Breast epithelium (tissue), 4 donors: ENCODE measurements around the gene TAF10. TPM values are rescaled to one million over a fixed set of nuclear protein-coding genes. Genes with fewer than 3 reads are reported as not detected.

Experiments used
- DNase-seq, 2 donors: peaks; one replicate each; pipeline ENCODE4 v3.0.0-alpha.2; 2019; ENCODE audit warnings: low spot score in 2 of 2
- H3K27ac ChIP-seq, 2 donors: fragments of 200-600 bp; sonication (generic) in 1 of 2; one replicate each; pipeline ENCODE4 v1.5.1; 2016 to 2019; ENCODE audit warnings: mild to moderate bottlenecking in 1 of 2
- H3K27me3 ChIP-seq, 2 donors: fragments of 200-600 bp; sonication (generic) in 1 of 2; one replicate each; pipeline versions ENCODE4 v1.5.1 to v1.6.0; 2017 to 2019; ENCODE audit warnings: control low read depth in 1 of 2, mild to moderate bottlenecking in 1 of 2
- H3K36me3 ChIP-seq: fragments of 200-600 bp; one replicate; pipeline ENCODE4 v1.5.1; 2019
- H3K4me1 ChIP-seq, 2 donors: fragments of 200-600 bp; sonication (generic); one replicate each; pipeline ENCODE4 v1.5.1; 2016 to 2019; ENCODE audit warnings: control low read depth in 1 of 2
- H3K4me3 ChIP-seq, 3 donors: fragments of 200-600 bp; sonication (generic); 1 replicate in 2 of 3; 2 replicates in 1 of 3; pipeline ENCODE4 v1.5.1; 2016 to 2019; ENCODE audit warnings: mild to moderate bottlenecking in 3 of 3, moderate library complexity in 2 of 3
- H3K9me3 ChIP-seq, 2 donors: fragments of 200-600 bp; sonication (generic) in 1 of 2; one replicate each; pipeline ENCODE4 v1.5.1; 2016 to 2019; ENCODE audit warnings: control low read depth in 1 of 2
- POLR2A ChIP-seq: fragments of 450-650 bp; IDR thresholded peaks from one replicate; pipeline ENCODE4 v1.6.1; 2016; ENCODE audit warnings: antibody characterized with exemption, mild to moderate bottlenecking, moderate library complexity
- POLR2AphosphoS5 ChIP-seq, 3 donors: sonication (generic); formaldehyde crosslinking; IDR thresholded peaks; one replicate each; pipeline ENCODE4 v1.6.1; 2017; ENCODE audit warnings: antibody characterized with exemption in 3 of 3
- intact Hi-C: fragments of 100-400 bp; cut with DNase I; formaldehyde crosslinking; loops from one replicate; pipeline ENCODE4 v1.15.1; 2023; ENCODE audit warnings: low total_unique reads
- total RNA-seq, 3 donors: library from RNA; depleted of rRNA; stranded (reverse); fragments of >200 nt; gene quantifications; one replicate each; pipeline ENCODE4 v1.1.0, GENCODE V29; 2016
- TF ChIP-seq, protein P1 (sequence below), 3 donors: fragments of 450-650 bp; IDR thresholded peaks; one replicate each; pipeline ENCODE4 v1.5.1; 2016 to 2017; ENCODE audit warnings: antibody characterized with exemption in 3 of 3, mild to moderate bottlenecking in 3 of 3, moderate library complexity in 3 of 3

Gene TAF10
- total RNA-seq, 3 donors from 2014 or later = 45.4 to 82.6 (median 54.7) TPM

DNA sequence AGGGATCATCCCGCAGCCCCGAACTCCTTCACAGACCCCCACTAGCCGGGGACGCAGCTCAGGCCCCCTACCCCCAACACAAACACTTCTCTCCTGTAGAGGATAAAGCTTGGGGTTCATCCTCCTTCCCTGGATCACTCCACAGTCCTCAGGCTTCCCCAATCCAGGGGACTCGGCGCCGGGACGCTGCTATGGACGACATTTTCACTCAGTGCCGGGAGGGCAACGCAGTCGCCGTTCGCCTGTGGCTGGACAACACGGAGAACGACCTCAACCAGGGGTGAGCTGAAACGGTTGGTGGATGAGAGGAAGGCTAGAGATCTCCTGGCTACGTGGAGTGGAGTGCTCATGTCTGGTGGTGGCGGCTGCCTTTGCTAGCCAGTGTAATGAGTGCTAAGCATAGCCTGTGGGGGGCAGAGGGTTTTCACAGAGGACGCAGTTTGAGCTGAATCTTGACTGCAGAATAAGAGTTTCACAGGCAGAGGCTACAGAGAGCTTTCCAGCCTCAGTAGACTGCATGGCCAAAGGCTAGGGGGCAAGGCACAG is 7.9 kb downstream of the TAF10 start:
- Histone ChIP-seq H3K4me1 (peaks cover 6 to 36% of the 10 kb centered on the region in 2 donors), H3K36me3 (peaks cover 16% of the 10 kb centered on the region)
- no peak for DNase-seq

DNA sequence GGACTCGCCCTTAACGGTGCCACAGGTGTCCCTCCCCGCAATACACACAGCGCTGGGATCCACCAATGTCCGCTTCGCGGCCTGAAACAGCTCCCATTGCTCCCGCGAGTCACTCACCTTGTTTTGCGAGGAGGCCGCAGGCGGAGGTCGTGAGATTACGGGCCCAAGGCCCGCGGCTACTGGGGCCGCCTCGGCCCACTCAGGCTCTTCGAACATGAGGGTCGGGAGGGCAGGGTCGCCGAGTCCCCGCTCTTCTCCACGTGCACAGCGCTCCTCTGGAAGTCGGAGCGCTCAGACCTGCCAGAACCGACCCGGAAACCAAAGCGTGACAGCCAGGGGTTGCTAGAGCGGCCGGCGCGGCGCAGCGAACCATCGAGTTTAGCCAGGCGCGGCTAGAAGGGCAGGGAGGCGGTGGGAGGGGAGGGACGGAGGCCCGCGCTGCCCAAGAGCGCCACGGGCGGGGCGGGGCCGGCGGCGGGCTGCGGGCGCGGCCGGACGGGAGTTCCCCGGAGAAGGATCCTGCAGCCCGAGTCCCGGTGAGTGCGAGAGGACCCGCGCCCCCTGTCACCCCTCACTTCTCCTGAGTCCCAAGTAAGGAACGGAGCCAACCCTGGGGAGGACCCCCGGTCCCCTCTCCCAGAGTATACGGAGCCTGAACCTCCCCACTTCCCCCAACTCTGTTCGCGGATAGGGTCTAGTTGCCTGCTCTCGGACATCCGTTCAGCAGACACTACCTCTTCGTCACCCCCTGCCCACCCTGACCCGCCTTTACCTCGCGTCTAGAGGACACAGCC is 8.5 kb downstream of the TAF10 start, which contains the start of the genes ILK and RRP8:
TSS of gene ILK (plus strand) at position 488 of the 794 bp plus-strand sequence. CDS start 498 bp downstream, outside the sequence.
TSS of gene RRP8 (minus strand) at position 330 of the 794 bp plus-strand sequence. CDS start at position 216, 114 bp downstream.
- H3K27me3 ChIP-seq = no peaks in the 10 kb centered on the region
- peak; percentile 88 to 91 for DNase-seq
- TF ChIP-seq POLR2AphosphoS5 (IDR thresholded peaks at IDR 0.05) = peak; percentile 14 to 72 (median 57)
- TF ChIP-seq, protein P1, sequence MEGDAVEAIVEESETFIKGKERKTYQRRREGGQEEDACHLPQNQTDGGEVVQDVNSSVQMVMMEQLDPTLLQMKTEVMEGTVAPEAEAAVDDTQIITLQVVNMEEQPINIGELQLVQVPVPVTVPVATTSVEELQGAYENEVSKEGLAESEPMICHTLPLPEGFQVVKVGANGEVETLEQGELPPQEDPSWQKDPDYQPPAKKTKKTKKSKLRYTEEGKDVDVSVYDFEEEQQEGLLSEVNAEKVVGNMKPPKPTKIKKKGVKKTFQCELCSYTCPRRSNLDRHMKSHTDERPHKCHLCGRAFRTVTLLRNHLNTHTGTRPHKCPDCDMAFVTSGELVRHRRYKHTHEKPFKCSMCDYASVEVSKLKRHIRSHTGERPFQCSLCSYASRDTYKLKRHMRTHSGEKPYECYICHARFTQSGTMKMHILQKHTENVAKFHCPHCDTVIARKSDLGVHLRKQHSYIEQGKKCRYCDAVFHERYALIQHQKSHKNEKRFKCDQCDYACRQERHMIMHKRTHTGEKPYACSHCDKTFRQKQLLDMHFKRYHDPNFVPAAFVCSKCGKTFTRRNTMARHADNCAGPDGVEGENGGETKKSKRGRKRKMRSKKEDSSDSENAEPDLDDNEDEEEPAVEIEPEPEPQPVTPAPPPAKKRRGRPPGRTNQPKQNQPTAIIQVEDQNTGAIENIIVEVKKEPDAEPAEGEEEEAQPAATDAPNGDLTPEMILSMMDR (IDR thresholded peaks at IDR 0.05) = no peak
- H3K27ac ChIP-seq = peak within 1 kb of the TSS; percentile 92 to 96
- intact Hi-C loops = no loop called here
- H3K9me3 ChIP-seq = no peaks in the 10 kb centered on the region
- peak within 1 kb of the TSS; percentile 76 to 93 (median 92) for H3K4me3 ChIP-seq
- peaks cover 10% of the 10 kb centered on the region for H3K36me3 ChIP-seq
- H3K4me1 ChIP-seq = peaks cover 6 to 36% of the 10 kb centered on the region in 2 donors

More for the DNA sequence above, 7.9 kb downstream of the TAF10 start:
- H3K9me3 ChIP-seq = no peaks in the 10 kb centered on the region
- H3K4me3 ChIP-seq = peak overlapping the region; percentile 76 to 93 (median 92)
- H3K27ac ChIP-seq = peak overlapping the region; percentile 92 to 96
- intact Hi-C loops = no loop called here
- TF ChIP-seq, protein P1 (IDR thresholded peaks at IDR 0.05) = no peak
- no peaks in the 10 kb centered on the region for H3K27me3 ChIP-seq

GRCh38 chr11:6602096-6602940 is 9.7 kb downstream of the TAF10 start:
- Histone ChIP-seq H3K4me3 (peak overlapping the region; percentile 76 to 93 (median 92)), H3K27ac (peak overlapping the region in 1 of 2 donors; percentile 96), H3K9me3 (no peaks in the 10 kb centered on the region), H3K27me3 (no peaks in the 10 kb centered on the region), H3K36me3 (peaks cover 8% of the 10 kb centered on the region), H3K4me1 (peaks cover 6 to 28% of the 10 kb centered on the region in 2 donors)
- no peak for DNase-seq
- intact Hi-C loops = no loop called here
- TF ChIP-seq, protein P1 (IDR thresholded peaks at IDR 0.05) = no peak
- TF ChIP-seq POLR2AphosphoS5 (IDR thresholded peaks at IDR 0.05) (no peak), POLR2A (no peak)

- H3K4me3 ChIP-seq = no peak overlapping the region
Observed at GRCh38 chr11:6601041-6601461, 11.0 kb downstream of the TAF10 start.

More at GRCh38 chr11:6601041-6601461, 11.0 kb downstream of the TAF10 start:
- H3K9me3 ChIP-seq = no peaks in the 10 kb centered on the region
- DNase-seq = no peak
- intact Hi-C loops = no loop called here
- peaks cover 6 to 21% of the 10 kb centered on the region in 2 donors for H3K4me1 ChIP-seq
- no peaks in the 10 kb centered on the region for H3K27me3 ChIP-seq
- H3K27ac ChIP-seq = no peak overlapping the region
- peaks cover 8% of the 10 kb centered on the region for H3K36me3 ChIP-seq
- TF ChIP-seq POLR2A (no peak), POLR2AphosphoS5 (IDR thresholded peaks at IDR 0.05) (no peak)
- TF ChIP-seq, protein P1 (IDR thresholded peaks at IDR 0.05) = no peak
